HG02938 (cell line): ENCODE data around the gene C5AR1.
"Not testable (repeated sequence)": the region's sequence is repeated elsewhere in the genome, so short reads cannot be mapped to it uniquely, and the experiment has no call there.

Source experiments
- ATAC-seq: cut with Tn5 transposase; IDR thresholded peaks from one replicate; pipeline ENCODE4 v1.9.1; 2021; ENCODE audit warnings: mild to moderate bottlenecking, moderate library complexity; ENCODE audit not compliant: unreplicated experiment

The C5AR1 gene

GRCh38 chr19:47309608-47310007 lies at the start of gene C5AR1:
TSS of gene C5AR1 (plus strand) at chr19:47309861. CDS start at chr19:47309896, 35 bp downstream.
- ATAC-seq = no peak

- ATAC-seq = no peak
These were observed 49.2 kb upstream of the C5AR1 start for GRCh38 chr19:47260476-47260875.

- peak; percentile 74 for ATAC-seq
These were observed 47.5 kb upstream of the C5AR1 start for GRCh38 chr19:47261946-47262793.

GRCh38 chr19:47264629-47265028 lies 45.0 kb upstream of the C5AR1 start:
- ATAC-seq = no peak

- ATAC-seq = no peak
These were observed 43.2 kb upstream of the C5AR1 start for GRCh38 chr19:47266401-47266941.

- ATAC-seq = no peak
These were observed 42.3 kb upstream of the C5AR1 start for GRCh38 chr19:47267350-47267759.

- no peak for ATAC-seq
These were observed 41.6 kb upstream of the C5AR1 start for GRCh38 chr19:47268028-47268427.

GRCh38 chr19:47269596-47269995 lies 40.1 kb upstream of the C5AR1 start:
- no peak for ATAC-seq

GRCh38 chr19:47270408-47270807 lies 39.3 kb upstream of the C5AR1 start:
- no peak for ATAC-seq

GRCh38 chr19:47271949-47272348 lies 37.7 kb upstream of the C5AR1 start:
- ATAC-seq = no peak

GRCh38 chr19:47272448-47273312 lies 37.0 kb upstream of the C5AR1 start:
- no peak for ATAC-seq

GRCh38 chr19:47273313-47274070 lies 36.2 kb upstream of the C5AR1 start:
- ATAC-seq = peak; percentile 51

- ATAC-seq = peak; percentile 44
These were observed 35.4 kb upstream of the C5AR1 start, which contains the start of gene INAFM1 for GRCh38 chr19:47274071-47274890. TSS of gene INAFM1 (plus strand) at chr19:47274885. CDS start at chr19:47274920, 35 bp downstream.

- peak; percentile 23 for ATAC-seq
These were observed 34.5 kb upstream of the C5AR1 start for GRCh38 chr19:47274891-47275761.

- ATAC-seq = no peak
These were observed 33.7 kb upstream of the C5AR1 start for GRCh38 chr19:47275791-47276461.

GRCh38 chr19:47276513-47276912 lies 33.1 kb upstream of the C5AR1 start:
- not testable (repeated sequence) for ATAC-seq

GRCh38 chr19:47280183-47280797 lies 29.4 kb upstream of the C5AR1 start:
- no peak for ATAC-seq
